ENCODE data around the gene ADAM8. TPM values are rescaled to one million over a fixed set of nuclear protein-coding genes. Genes with fewer than 3 reads are reported as not detected.
A peak's percentile ranks its signal among the peaks of the same experiment; 100 is the strongest.

Gene ADAM8
- total and polyA plus RNA-seq, 2 of the 8 experiments (the other 6 are each of a cell fraction or from before 2014, with no cell fraction given) = 4.6 TPM

GRCh38 chr10:133261726-133262325 lies 14.8 kb downstream of the ADAM8 start:
- peak overlapping the region; percentile 75 for H4K5ac ChIP-seq (ENCODE audit: insufficient read length, low read depth, low read length)
- 0 out of 2 replicates have a peak overlapping the region, but pooled peaks have one; percentile 79 for H4K8ac ChIP-seq (ENCODE audit: extremely low read depth, insufficient read depth, low read length)
- H3K4me1 ChIP-seq (replicated peaks in 1 of 4; ENCODE audit: control insufficient read depth in 3 of 4, insufficient read depth in 4 of 4, low read length in 3 of 4) = peaks cover 0 to 20% (median 11%) of the 10 kb centered on the region in 4 experiments; a peak in 5 of 7 replicates
- H3K23ac ChIP-seq (ENCODE audit: insufficient read length) = no peak overlapping the region
- ChIA-PET CTCF (ENCODE audit: partially characterized antibody) (interaction anchor here (0.6 to 2.4 kb wide), 4 partner anchors 16 to 46 kb away, joined by 3 to 8 read pairs (median 4); no protein-coding TSS in a partner anchor), POLR2A (ENCODE audit: partially characterized antibody) (interaction anchor here (1.8 kb wide), 1 partner anchor 16 kb away, joined by 7 read pairs; the partner anchor contains the start of gene ADAM8)
- 1% methylated on average over 27 of the region's 79 CpGs; no CpG with 5 or more reads in 1 of the 2 experiments for WGBS, 2 experiments (ENCODE audit: extremely low coverage in 1 of 2, insufficient coverage in 1 of 2, insufficient read length in 1 of 2, insufficient replicate concordance in 2 of 2, low coverage in 1 of 2, low lambda C conversion rate in 2 of 2, missing lambda C conversion rate in 1 of 2)
- DNase-seq (ENCODE audit: low read depth in 1 of 2, low spot score in 2 of 2) = peak in 1 of 2 experiments; percentile 78
- H2BK120ac ChIP-seq (replicated peaks; ENCODE audit: low read depth, low read length) = no peak overlapping the region
- peak overlapping the region; percentile 72 to 94 for H3K4me2 ChIP-seq (ENCODE audit: insufficient read depth in 1 of 2, low read depth in 2 of 2, low read length in 2 of 2)
- H3K4ac ChIP-seq (replicated peaks; ENCODE audit: insufficient read length, low read depth, low read length) = no peak overlapping the region
- H3K27me3 ChIP-seq (replicated peaks in 1 of 4; ENCODE audit: control insufficient read depth in 3 of 4, extremely low read depth in 1 of 4, insufficient read depth in 3 of 4, low read length in 3 of 4) = peaks cover 0 to 15% (median 8%) of the 10 kb centered on the region in 4 experiments; a peak in 6 of 7 replicates
- H2BK15ac ChIP-seq (ENCODE audit: low read length) = no peak overlapping the region
- no peak overlapping the region for H2BK12ac ChIP-seq (ENCODE audit: low read depth, low read length)
- H3K79me1 ChIP-seq (ENCODE audit: low read depth, low read length) = no peaks in the 10 kb centered on the region
- no peaks in the 10 kb centered on the region for H3K36me3 ChIP-seq (ENCODE audit: control insufficient read depth in 2 of 4, insufficient read depth in 4 of 4, low read length in 3 of 4)
- no peak overlapping the region for H2AK5ac ChIP-seq (ENCODE audit: low read depth, low read length)
- peak overlapping the region; percentile 39 to 89 (median 58) for H3K4me3 ChIP-seq (ENCODE audit: extremely low read depth in 1 of 4, insufficient read depth in 2 of 4, low read depth in 3 of 4, low read length in 4 of 4)
- H3K9me3 ChIP-seq (ENCODE audit: insufficient read depth in 2 of 2, low read depth in 1 of 2, low read length in 1 of 2) = no peaks in the 10 kb centered on the region
- no peak overlapping the region for H2BK20ac ChIP-seq (ENCODE audit: low read length)
- H2BK5ac ChIP-seq (ENCODE audit: low read depth, low read length) = no peak overlapping the region
- no peak overlapping the region for H3K14ac ChIP-seq (ENCODE audit: insufficient read length)
- no peaks in the 10 kb centered on the region for H4K20me1 ChIP-seq (replicated peaks in 1 of 2; ENCODE audit: control insufficient read depth in 1 of 2, insufficient read depth in 2 of 2, low read length in 2 of 2)
- H3K56ac ChIP-seq (replicated peaks; ENCODE audit: insufficient read length, low read depth, low read length) = no peak overlapping the region
- no peak for FAIRE-seq
- TF ChIP-seq GTF2F1 (IDR thresholded peaks at IDR 0.05; ENCODE audit: borderline replicate concordance, low read depth, low read length) (no peak), NRF1 (IDR thresholded peaks at IDR 0.05; ENCODE audit: low read depth, low read length) (no peak), SP2 (IDR thresholded peaks at IDR 0.05; ENCODE audit: low read length) (no peak), MAX (IDR thresholded peaks at IDR 0.05) (no peak), PHF8 (conservative IDR thresholded peaks at IDR 0.05; ENCODE audit: low read depth, low read length) (peak; percentile 63; the same call in 1 of the 2 replicates)
- no peaks in the 10 kb centered on the region for H3K79me2 ChIP-seq (ENCODE audit: control insufficient read depth in 1 of 2, insufficient read depth in 2 of 2, low read length in 2 of 2)
- H4K91ac ChIP-seq (replicated peaks; ENCODE audit: insufficient read length, low read length) = no peak overlapping the region
- peaks cover 7% of the 10 kb centered on the region; the same call in 1 of the 2 replicates for H3K23me2 ChIP-seq (ENCODE audit: low read depth, low read length)
- H3K9ac ChIP-seq (replicated peaks in 1 of 4; ENCODE audit: extremely low read depth in 1 of 4, low read depth in 3 of 4, low read length in 3 of 4) = peak overlapping the region in 1 of 4 experiments; percentile 83; a peak in 2 of 7 replicates
- peak overlapping the region; percentile 78 for H3K18ac ChIP-seq (ENCODE audit: extremely low read depth, low read length)
- no peak overlapping the region for H3K27ac ChIP-seq (ENCODE audit: low read depth, low read length)
- no peak overlapping the region for H2AFZ ChIP-seq (ENCODE audit: low read length)
